GM18858 (cell line): ENCODE results near the gene MRNIP.

ENCODE experiments used
- ATAC-seq: cut with Tn5 transposase; IDR thresholded peaks from one replicate; pipeline ENCODE4 v1.9.1; 2021; ENCODE audit not compliant: unreplicated experiment

Gene MRNIP, protein sequence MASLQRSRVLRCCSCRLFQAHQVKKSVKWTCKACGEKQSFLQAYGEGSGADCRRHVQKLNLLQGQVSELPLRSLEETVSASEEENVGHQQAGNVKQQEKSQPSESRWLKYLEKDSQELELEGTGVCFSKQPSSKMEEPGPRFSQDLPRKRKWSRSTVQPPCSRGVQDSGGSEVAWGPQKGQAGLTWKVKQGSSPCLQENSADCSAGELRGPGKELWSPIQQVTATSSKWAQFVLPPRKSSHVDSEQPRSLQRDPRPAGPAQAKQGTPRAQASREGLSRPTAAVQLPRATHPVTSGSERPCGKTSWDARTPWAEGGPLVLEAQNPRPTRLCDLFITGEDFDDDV

DNA sequence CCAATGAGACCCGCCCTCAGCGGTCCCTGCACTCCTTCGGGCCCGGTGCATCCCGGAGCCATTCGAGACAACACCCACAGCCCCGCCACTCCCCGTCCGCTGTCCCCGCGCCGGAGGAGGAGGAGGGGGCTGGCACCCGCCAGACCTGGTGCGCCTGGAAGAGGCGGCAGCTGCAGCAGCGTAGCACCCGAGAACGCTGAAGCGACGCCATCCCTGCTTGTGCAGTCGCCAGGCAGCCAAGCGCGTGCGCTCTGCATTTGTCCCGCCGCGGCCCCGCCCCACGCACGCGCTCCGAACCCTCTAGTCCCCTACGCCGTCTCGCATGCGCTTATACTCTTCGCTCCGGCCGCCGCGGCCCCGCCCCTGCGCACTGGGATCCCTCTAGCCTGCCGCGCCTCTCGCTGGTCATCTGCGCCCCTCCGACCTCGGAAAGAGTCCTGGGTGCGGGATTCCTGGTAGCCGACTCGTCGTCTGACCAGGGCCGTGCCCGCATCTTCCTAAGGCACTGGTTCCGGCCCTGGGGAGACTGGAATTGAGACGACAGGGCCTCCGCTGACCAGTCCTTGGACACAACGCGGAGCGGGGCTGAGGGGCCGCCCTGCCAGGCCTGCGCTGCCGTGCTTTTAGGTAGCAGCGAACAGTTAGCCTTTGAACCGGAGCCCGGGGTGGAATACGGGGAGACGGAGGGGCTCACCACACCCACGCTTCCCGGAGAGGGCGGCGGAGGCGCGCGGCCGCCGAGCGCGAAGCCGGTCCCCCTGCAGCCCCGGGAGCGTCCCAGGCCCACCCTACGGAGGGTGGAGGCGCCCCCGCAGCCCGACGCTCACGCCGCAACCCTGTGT is at the start of gene MRNIP:
Gene MRNIP (minus strand): TSS at position 232 of the 842 bp plus-strand sequence. CDS start 21 bp downstream, at position 211.
- ATAC-seq: peak; percentile 87

DNA sequence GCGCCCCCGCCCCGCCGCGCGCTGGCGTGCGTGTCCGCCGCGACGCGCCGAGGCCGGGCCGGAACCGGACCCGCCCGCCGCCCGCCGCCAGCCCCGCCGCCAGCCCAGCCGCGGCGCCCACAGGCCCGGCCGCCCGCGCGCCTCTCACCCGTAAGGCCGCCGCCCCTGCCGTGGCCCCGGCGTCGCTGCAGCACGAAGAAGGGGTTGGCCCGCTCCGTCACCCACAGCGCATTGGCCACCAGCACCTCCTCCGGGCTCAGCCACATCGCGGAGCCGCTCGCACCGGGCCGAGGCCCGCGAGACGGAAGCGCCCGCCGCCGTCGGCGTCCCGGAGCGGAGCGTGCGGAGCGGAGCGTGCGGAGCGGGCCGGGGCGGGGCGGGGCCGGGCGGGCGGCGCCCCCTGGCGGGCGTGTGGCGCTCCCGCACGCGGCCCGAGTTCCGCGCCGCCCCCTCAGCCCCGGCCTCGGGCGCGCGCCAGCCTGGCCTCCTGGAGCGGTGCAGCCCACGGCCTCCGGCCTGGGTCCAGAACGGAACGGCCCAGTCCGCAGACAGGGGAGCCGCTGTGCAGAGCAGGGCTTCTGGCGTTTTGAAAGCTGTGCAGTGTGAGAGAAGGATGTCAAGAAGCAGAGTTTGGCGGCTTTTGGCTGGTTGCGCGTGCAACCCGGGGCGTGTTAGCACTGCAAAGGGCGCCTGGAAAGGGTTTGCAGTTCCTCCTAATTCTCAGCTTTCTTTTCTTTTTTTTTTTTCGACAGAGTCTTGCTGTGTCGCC is 49.1 kb upstream of the MRNIP start, which contains the start of gene TBC1D9B:
Gene TBC1D9B (minus strand): TSS at position 342 of the 769 bp plus-strand sequence. CDS start 76 bp downstream, at position 266.
- ATAC-seq: peak; percentile 61

DNA sequence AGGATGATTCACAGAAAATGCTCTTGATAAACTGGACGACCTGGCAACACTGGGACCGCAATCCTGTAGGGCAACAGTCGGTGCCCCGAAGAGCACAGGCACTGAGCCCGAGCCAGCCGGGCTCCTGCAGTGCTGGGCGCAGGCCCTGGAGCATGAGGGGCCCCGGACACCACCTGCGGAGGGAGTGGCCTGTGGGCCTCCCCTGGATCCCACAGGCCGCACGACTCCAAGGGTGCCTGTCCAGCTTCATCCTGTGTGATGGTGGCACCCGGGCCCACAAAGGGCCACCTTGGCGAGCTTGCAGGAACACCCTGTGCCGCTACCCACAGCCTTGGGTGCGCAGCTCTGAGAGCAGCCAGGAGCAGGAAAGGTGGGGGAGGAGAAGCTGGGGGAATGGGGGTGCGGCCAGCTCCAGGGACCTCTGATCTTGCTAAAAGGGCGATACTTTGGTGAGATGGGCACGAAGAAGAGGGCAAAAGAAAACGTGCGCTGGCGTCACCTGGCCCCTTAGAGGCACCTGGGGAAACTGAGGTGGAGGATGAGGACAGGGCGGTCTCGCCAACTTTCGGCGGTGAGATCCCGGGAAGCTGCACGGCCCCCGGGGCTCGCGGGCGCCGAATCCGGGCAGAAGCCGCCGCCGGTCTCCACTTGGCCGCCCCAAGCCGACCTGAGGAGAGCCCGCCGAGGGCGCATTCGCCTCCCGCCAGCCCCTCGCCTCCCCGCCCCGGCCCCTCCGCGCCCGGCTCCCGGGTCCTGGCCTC is 48.4 kb upstream of the MRNIP start:
- ATAC-seq: no peak

DNA sequence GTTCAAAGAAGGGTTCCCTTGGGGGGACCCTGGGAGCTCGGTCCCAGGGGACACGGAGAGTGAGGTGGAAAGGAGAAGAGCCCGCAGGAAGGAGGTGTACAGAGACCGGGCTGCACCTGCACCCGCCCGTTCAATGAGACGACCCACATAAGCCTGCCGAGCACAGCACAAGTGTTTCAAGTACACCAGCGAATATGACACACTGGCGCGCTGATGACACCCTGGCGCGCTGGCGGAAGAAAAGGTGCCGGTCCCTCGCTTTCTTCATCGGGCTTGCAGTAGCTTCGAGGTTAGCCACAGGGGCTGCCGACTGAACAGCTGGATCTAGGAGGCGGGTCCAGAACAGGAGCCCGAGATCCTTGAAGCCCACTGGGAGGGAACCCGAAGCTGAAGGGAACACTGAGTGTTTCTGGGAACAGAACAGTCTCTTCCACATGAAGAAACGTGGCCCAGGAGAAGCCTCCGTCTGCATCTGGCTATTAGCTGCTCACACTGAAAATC is 47.7 kb upstream of the MRNIP start:
- ATAC-seq: no peak

DNA sequence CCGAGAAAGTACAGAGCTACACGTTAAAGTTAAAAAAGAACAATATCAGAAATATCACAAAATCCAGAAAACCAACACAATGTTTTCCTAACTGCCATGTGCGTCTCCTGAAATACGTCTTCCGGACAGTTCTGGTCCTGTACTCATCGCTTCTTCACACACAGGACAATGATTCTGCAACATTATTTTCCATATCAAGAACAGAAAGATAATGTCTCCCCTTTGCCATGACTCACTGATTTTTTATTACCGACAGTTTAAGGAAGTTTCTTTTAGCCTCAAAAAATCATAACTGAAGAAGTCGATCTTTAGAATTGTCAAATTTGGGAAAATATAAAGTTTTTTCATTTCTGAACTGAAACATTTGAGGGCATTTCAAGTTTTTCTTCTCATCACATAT is 46.5 kb upstream of the MRNIP start:
- ATAC-seq: no peak

DNA sequence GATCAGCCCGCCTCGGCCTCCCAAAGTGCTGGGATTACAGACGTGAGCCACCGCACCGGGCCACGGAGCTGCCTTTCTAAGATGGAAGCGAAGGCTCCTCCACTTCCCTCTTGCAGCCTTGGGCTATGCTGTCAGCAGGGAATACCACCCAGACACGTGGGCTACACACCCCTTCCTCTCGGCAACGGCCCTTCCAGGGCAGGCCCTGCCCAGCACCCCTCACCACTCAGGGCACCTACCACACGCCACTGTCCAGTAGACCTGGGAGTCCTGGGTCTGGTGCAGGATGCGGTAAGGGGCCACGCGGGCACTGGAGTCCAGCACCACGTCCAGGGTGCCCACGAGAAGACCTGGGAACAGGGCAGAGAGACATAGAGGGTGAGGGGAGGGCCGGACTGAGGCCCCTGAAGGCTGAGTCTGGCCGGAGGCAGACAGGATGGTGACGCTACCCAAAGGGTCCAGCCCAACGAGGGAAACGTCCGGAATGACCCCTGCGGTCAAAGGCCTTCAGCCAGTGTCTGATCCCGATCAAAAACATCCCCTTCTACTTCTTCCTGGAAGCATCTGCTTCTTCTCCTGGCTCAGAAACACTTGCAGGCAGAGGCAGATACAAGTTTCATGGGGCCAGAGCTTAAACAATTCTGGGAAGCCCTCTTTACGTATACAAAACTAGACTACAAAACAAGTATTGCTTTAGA is 46.0 kb upstream of the MRNIP start:
- ATAC-seq: no peak

DNA sequence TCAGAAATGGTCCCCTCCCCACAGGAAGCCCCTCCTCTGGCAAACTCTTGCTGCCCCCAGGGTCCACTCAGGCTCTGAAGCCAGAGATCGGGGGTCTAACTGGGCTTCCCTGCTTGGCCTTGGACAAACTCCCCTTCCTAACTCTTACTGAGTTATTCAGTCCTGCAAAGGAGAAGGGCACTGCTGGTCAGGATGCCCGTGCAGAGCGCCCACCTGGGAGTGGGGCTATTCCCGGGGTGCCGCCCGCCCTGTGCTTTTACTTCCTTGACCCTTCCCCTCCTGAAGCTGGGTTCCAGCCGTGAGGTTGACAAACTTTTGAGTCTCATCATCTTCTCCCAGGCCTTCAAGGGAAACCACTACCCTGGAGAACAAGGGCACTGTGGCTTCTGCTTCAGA is 44.1 kb upstream of the MRNIP start:
- ATAC-seq: no peak

DNA sequence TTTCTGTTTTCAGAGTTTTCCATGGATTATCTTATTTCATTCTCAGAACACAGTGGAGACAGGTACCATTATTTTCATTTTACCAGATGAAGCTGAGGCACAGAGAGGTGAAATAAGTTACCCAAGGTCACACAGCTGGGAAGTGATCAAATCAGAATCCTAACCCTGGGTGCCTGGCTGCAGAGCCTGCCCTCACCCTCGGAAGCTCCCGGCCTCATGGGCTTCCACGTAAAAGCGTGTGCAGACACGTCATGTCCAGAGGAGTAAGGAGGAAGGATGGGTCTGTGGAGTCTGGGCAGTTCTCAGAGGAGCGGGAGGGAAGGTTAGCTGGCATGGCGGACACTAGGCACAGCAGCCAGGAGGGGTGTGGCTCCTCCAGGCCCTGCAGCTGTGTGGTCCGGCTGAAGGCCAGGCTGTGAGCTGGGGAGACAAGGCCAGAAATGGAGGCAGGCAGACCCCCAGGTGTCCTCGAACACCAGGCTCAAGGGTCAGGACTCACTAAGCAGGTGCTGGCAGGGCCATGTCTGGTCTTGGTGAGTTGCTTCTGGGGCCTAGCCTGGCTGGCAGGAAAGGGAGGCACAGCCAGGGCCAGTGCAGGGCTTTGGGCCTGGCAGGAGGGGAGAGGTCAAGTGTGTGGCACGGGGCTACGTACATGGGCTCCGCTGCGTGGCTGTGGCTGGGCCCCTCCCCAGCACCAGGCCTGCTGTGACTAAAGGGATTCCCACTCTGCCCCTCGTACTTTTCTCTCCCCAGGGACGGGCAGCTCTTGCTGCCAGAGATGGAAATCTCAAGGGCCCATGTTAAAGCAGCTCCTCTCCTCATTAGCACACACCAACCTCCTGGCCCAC is 43.5 kb upstream of the MRNIP start:
- ATAC-seq: no peak

DNA sequence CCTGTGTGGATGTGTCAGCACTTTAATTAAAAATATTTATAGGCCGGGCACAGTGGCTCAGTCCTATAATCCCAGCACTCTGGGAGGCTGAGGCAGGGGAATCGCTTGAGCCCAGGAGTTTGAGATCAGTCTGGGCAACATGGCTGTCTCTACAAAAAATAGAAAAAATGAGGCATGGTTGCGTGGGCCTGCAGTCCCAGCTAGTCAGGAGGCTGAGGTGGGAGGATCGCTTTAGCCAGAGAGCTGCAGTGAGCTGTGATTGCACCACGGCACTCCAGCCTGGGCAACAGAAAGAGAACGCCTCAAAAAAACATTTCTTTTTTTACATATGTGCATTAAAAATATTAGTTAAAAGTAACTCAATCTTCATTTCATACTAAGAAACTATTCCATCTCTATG is 42.8 kb upstream of the MRNIP start:
- ATAC-seq: no peak

DNA sequence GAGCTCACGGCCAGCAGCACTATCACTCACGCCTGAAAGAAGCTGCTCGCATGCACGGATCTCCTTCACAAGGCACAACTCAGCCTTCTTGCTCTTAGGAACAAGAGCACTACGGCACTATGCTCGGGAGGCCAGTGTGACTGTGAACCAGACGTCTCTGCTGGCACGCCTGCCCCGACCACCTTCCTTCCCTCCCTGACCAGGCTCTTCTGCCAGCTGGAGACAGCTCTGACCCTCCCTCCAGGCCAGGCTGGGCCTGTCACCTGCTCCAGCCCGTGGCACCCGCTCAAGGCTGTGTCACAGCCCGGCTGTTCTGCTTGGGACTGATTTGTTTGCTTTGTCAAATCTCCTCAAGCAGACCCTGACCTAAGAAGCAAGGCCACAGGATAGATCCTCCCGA is 42.1 kb upstream of the MRNIP start:
- no peak for ATAC-seq

DNA sequence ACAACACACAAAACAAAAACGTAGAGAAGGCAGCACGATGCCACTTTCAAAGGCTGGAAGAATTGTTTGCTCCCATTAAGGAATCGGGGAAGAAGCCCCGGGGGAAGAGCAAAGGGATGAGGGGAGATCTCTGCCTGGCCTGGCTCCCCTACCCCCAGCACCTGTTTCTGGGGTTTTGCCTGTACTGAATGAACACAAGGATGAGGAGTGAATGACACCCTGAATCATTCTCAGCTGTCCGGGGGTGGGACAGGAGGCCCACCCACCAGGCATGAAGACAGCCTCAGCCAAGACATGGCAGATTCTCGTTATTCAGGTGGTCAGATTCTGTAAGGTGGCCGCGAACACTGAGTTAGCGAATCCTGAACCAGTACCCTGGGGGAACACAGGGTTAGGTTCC is 41.6 kb upstream of the MRNIP start:
- no peak for ATAC-seq

DNA sequence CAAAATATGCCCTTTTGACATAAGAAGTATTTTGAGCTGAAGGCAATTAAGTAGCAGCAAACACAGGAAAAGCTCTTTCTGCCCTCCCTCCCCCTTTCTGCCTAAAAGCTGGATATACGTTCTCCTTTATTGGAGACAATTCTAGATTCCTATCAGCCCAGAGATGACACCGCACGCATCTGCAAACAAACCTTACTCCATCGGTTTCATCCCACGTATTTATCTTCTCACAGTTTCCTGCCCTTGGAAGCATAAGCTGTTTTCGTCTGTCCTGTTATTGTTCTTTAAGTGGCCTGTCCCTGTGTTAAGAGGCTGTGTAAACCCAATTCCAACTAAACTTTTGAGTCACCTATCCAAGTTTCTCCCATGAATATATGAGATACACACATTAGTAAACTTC is 37.2 kb upstream of the MRNIP start:
- no peak for ATAC-seq

DNA sequence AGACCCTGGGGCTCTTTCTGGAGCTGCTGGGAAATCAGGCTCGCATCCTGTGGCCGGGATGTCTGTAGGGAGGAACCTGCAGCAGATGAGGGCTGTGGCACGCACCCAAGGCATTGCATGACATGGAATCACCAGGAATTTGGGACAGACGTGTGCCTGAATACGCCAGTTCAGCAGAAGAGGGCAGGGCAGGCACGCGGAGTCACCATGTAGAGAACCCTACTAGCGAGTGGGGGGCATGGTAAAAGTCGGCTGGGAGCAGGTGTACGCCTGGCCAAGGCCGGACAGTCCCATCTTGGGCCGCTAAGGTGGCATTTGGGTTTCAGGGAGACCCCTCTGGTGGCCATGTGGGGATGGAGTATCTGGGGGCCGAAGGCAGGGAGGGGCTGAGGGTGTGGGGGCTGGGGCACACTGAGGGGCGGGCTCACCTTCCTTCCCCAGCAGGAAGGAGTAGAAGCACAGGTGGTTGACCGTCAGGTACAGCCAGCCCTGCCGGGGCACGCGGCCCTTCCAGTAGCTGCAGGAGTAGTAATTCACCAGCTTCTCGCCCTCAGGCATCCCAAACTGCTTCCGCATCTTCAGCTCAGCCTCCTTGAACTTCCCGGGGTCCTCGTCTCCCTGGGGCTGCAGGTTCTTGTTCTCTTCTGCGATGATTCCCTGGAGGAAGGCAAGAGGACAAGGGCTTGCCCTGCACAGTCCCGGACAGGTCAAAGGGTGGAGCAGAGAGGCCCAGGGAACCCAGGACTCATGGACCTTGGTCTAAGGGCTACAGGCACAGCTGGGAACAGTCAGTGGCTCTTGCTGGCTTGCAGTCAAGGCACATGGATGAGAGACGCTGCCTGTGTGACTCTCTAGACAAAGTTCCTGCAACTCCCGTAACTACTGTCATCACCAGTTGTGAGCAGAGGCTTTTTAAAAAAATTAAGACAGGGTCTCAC is 35.6 kb upstream of the MRNIP start:
- no peak for ATAC-seq

DNA sequence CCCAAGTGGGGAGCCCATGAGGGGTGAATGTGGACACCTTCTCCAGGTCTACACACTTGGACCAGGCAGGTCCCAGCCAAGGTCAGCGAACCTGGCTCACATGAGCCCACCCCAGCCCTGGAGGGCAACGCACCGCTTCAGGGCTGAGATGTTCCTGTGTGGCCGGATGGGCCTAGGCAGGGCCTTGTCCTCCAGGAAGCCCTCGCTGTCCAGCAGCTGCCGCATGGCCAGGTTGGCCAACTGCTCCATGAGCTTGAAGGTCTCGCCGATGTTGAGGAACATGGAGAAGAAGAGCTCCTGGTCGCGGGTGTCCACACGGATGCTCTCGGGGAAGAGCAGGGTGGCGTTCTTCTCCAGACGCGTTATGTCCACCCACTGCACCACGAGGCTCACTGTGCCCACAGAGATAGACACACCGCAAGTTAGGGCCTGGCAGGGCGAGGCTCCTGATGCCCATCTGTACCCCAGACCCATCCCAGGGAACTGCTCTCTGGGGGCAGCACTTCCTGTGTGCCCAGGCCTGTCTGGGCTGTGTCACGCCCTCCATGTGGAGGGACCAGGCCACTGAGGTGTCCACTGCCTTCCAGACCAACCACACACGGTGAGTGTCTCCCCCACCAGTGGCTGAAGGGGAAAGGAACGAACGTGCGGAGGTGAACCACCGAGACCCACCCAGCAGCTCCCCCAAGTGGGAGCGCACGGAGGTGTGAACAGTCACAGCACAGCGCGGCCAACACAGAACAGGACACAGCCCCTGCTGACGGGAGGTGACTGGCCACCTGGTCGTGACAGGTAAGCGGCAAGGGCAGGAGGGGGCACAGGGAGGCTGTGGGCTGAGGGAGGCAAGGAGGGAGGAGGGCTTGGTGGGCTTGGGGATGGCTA is 34.7 kb upstream of the MRNIP start:
- ATAC-seq: no peak

DNA sequence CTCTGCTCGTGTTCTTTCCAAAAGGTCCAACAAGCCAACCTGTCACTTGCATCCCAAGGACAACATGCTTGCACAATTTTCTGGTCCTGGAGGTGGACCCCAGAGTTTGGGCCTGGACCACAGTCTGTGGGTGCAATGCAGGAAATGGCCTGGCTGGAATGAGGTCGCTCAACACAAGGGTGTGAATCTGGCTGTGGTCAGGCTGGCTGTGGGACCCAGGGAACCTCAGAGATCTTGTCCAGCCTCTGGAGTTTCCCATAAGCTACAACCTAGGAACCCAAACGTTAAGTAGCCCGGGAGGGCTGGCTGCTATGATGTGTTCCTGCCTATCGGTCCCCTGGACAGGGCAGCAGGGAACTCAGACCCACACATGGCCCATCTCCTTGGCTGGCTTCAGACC is 33.6 kb upstream of the MRNIP start:
- ATAC-seq: no peak

DNA sequence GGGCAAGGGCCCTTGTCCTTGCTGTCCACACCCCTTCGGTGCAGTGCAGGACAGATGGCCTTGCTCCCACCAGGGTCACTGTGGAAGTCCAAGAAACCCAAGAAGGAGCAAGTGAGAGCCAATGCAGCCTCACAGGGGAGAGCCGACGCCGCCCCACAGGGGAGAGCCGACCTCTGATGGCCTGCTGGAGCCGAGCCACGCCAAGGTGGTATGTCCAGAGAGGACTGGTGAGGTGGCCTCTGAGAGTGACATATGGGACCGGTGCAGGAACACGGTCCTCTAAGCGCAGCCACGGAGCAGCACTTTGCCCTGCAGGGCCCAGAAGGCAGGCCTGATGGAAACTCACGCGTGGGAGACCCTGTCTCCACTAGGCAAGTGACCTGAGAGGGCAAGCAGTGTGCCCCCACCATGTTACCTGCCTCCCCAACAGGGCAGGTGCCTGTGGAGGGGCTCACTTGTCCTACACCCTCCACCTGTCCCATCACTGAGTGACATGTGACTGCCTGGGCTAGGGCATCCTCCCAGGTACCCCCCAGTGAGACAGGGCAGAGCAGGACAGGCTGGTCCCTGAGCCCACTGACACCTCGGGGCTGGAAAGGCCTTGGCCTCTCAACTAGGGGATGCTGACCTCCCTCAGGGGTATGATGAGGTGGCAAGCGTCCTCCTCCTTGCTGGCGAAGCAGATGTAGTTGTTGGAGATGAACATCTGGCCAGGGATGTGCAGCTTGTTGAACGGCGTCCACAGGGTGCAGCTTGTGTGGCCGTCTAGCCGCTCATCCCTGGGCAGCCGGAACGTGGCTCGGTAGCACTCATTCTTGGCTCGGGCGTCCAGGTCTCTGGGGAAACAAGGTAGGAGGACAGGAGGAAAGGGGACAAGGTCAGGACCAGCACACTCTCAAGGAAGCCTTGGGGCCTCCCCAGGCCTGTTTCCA is 32.4 kb upstream of the MRNIP start:
- no peak for ATAC-seq
